ENCODE measurements around the gene CDS2. TPM values are rescaled to one million over a fixed set of nuclear protein-coding genes. Genes with fewer than 3 reads are reported as not detected.

Gene CDS2
- total and polyA plus RNA-seq, 2 experiments from 2014 or later, result 18.7 to 31.9 TPM

DNA sequence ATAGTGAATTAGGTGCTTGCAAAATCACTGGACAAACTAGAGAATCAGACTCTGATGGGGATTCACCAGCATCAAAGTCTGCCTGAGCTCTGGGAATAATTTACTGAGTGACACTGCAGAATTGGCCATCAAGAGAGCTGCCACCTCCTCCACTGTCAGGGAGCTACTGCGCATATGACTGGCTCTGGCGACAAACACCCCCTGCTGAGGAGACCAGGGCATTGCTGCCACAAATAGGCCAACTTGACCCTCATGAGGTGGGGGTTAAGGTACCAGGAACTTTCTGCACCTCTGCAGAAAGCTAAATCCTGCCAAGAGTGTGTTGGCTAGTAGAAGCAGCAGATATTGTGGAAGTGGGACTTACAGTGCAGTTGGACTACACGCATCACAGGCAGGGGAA lies 88.0 kb downstream of the CDS2 start:
- Histone ChIP-seq H3K36me3 (no peaks in the 10 kb centered on the region), H3K4me1 (ENCODE audit: low read depth) (no peaks in the 10 kb centered on the region), H3K4me3 (no peak overlapping the region), H3K27ac (no peak overlapping the region), H3K9me3 (ENCODE audit: low read depth) (no peaks in the 10 kb centered on the region), H3K27me3 (no peaks in the 10 kb centered on the region)
- TF ChIP-seq CTCF (IDR thresholded peaks at IDR 0.05; ENCODE audit: low read depth, low read length), result no peak
- DNase-seq (ENCODE audit: low read depth in 1 of 2, low spot score in 1 of 2), result no peak

DNA sequence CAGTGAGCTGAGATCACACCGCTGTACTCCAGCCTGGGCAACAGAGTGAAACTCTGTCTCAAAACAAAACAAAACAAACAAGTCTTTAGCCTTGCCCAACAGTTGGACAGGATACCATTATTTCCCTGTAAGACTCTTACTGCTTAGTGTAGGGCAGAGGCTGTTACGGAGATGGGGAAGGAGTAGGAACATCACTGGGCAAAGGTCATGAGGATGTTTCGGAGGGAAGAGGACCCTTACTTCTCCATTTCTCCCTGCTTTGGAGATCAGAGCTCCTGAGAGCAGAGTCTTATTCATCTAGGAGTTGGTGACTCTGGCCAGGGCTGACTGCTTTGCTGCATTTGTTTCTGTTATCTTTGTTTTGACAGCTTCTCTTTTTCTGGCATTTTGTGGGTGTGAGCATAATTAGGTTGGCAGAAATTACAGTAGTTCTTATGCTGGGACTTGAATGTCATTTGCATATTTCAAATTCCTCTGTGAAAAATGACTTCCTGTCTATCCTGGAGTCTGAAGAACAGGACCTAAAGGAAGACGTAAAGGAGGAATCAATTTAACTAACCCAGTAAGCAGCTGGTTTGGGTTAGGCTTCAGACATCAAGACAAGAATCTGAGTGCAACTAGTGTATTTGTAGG lies 89.0 kb downstream of the CDS2 start:
- peak in 1 of 2 donors; percentile 15 for DNase-seq (ENCODE audit: low read depth in 1 of 2, low spot score in 1 of 2)
- no peaks in the 10 kb centered on the region for H3K36me3 ChIP-seq
- TF ChIP-seq CTCF (IDR thresholded peaks at IDR 0.05; ENCODE audit: low read depth, low read length), result no peak

GRCh38 chr20:5216663-5217062 lies 89.9 kb downstream of the CDS2 start:
- no peaks in the 10 kb centered on the region for H3K36me3 ChIP-seq
- H3K4me1 ChIP-seq (ENCODE audit: low read depth), result no peaks in the 10 kb centered on the region
- H3K27me3 ChIP-seq, result no peaks in the 10 kb centered on the region
- H3K9me3 ChIP-seq (ENCODE audit: low read depth), result no peaks in the 10 kb centered on the region
- TF ChIP-seq CTCF (IDR thresholded peaks at IDR 0.05; ENCODE audit: low read depth, low read length), result no peak
- H3K4me3 ChIP-seq, result no peak overlapping the region
- no peak overlapping the region for H3K27ac ChIP-seq
- DNase-seq (ENCODE audit: low read depth in 1 of 2, low spot score in 1 of 2), result no peak

More for the DNA sequence above, 89.0 kb downstream of the CDS2 start:
- Histone ChIP-seq H3K9me3 (ENCODE audit: low read depth) (no peaks in the 10 kb centered on the region), H3K4me3 (no peak overlapping the region), H3K27me3 (no peaks in the 10 kb centered on the region), H3K4me1 (ENCODE audit: low read depth) (no peaks in the 10 kb centered on the region), H3K27ac (no peak overlapping the region)

GRCh38 chr20:5217616-5218015 lies 90.8 kb downstream of the CDS2 start:
- no peak for TF ChIP-seq CTCF (IDR thresholded peaks at IDR 0.05; ENCODE audit: low read depth, low read length)
- Histone ChIP-seq H3K4me1 (ENCODE audit: low read depth) (no peaks in the 10 kb centered on the region), H3K4me3 (no peak overlapping the region), H3K27ac (no peak overlapping the region), H3K36me3 (no peaks in the 10 kb centered on the region), H3K9me3 (ENCODE audit: low read depth) (no peaks in the 10 kb centered on the region), H3K27me3 (no peaks in the 10 kb centered on the region)
- DNase-seq (ENCODE audit: low read depth in 1 of 2, low spot score in 1 of 2), result no peak

GRCh38 chr20:5220321-5221060 lies 93.7 kb downstream of the CDS2 start:
- no peak overlapping the region for H3K4me3 ChIP-seq
- TF ChIP-seq CTCF (IDR thresholded peaks at IDR 0.05; ENCODE audit: low read depth, low read length), result no peak
- H3K27me3 ChIP-seq, result no peaks in the 10 kb centered on the region
- DNase-seq (ENCODE audit: low read depth in 1 of 2, low spot score in 1 of 2), result no peak
- H3K27ac ChIP-seq, result no peak overlapping the region
- H3K9me3 ChIP-seq (ENCODE audit: low read depth), result no peaks in the 10 kb centered on the region
- H3K36me3 ChIP-seq, result no peaks in the 10 kb centered on the region
- H3K4me1 ChIP-seq (ENCODE audit: low read depth), result no peaks in the 10 kb centered on the region
